Inferior parietal cortex (tissue), 1 donor: ENCODE results near the gene GULP1.
A peak's percentile ranks its signal among the peaks of the same experiment; 100 is the strongest.

Source experiments
- DNase-seq: peaks from one replicate; pipeline ENCODE4 v3.0.0-alpha.2; 2016; ENCODE audit errors: extremely low spot score

Gene GULP1

DNA sequence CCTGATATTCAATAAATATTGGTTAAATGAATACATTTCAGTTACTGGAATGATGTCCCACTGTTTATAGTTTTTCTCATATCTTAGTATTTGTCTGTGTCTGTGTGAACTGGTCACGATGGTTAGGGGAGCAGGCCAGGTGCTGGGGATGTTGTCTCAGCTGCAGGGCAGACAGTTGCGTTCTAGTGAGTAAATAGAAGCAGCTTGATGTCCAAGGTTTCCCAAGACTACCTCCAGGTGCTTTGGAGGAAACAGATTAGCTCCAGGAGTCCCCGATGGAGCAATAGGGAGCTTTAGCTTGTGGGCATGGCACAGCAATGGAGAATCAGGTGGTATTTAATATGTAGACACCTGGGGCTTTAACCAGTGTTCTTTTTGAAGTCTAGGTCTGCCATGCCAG lies 75.5 kb downstream of the GULP1 start:
- DNase-seq: no peak

DNA sequence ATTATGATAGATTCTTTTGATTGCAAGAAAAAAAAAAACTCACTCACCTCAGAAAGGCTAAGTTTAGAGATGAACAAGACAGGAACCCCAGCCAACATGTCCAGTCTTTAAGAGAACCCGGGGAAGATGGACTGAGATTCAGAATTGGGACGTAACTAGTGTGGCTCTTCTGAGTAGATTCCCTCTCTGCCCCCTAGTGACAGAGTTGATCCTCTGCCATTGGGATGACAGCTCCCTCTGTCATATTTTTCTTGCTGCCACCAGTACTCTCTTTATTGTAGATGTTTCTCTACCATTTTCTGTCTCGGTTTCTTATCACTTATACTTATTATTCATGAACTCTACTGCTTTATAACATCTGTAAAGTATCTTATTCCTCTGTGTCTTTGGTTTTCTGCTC lies 77.7 kb downstream of the GULP1 start:
- DNase-seq: peak; percentile 73

DNA sequence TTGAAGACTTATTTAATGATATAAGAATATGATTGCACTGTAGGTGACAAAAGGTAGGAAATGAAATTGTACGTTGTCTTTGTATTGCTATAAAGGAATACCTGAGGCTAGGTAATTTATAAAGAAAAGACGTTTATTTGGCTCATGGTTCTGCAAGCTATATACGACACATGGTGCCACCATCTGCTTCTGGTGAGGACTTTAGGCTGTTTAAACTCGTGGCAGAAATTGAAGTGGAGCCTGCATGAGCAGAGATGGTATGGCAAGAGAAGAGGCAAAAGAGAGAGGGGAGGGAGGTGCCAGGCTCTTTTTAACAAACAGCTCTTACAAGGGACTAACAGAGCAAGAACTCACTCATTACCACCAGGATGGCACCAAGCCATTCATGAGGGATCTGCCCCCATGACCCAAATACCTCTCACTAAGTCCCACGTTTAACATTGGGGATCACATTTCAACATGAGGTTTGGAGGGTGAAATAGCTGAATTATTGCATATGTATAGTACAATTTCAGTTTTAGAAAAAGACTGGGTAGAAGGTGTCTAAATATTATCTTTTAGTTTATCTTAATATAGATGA lies 86.8 kb downstream of the GULP1 start:
- DNase-seq: no peak

DNA sequence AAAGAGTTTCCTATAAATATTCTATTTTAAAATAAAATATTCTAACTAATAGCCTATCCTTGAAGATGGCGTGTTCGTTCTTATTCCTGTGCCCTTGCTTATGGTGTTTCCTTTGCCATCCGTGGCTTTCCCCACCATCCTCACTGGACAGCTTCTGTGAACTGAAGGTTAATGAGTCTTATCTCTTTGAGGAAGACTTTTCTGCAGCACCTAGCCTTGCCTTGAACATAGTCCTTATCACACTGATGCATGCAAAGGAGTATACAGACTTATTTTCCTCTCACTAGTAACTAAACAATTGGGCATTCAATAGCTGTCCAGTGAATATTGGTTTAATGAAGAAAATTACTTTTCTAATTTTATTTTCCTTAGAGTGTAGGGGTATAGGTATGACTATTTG lies 88.1 kb downstream of the GULP1 start:
- DNase-seq: no peak

DNA sequence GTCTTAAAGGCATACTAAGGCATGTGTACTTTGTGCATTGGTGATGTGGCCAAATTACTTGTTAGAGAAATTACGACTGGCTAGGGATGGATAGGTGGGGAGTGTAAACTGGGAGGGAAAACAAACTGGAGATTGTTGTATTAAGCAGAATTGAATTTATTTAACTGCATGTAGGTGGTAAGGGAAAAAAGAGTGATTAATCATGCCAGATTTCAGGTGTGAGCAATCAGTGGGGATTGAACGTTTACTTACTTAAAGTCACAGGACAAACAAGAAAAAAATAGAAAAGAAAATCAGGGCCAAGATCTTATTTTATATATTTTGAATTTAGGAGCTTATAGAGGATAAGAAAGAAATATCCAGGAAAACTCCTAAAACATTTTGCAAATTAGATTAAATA lies 88.6 kb downstream of the GULP1 start:
- no peak for DNase-seq

DNA sequence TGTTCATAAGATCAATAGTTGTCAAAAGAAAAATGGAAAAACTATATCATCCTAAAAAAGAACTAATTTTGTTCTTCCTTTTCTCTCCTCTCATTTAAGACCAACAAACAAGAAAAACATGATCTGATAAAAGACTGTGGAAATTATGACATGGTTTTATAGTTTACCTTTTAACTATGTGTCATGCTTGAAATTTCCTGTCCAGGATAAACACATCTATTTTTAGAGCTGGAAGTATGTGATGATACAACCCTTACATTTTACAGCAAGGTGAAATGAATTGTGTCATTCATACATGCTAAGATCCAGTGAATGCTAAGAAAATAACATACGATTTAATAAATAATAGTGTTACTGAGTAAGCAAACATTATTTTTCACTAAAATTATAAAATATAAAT lies 89.9 kb downstream of the GULP1 start:
- no peak for DNase-seq

DNA sequence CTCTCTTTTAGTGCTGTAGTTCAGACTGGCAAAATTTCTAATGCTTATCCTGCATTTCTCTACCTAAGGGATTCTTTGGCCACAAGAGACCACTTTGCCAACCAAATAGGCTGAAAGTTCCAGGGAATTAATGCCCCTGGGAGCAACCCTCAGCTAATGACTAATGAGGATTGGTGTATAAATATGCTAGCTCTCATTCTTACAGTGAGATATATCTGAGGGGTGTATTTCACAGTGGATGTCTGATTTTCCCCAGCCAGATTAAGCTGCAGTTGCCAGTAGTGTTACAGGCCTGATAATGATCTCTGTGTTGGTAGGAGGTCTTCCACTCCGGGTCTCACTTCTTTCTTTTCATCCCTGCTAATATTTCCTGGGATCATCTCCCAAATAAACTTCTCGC lies 90.4 kb downstream of the GULP1 start:
- DNase-seq: no peak

DNA sequence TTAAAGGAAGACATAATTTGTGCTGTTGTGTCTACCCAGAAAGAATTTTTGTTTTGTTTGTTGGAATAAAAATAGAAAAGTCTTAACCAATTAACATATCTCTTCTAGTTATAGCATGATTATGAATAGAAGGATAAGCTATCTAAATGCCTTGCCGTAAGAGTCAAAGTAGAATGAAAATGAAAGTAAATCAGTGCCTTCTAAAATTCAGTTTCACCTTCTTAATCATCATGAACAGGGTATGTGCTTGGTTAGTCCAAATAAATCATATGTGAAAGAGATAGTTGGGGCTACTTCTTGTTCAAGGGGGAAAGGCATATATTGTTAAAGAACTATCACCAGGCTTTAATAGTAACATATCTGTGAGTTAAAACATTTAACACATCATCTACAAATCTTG lies 91.5 kb downstream of the GULP1 start:
- no peak for DNase-seq

DNA sequence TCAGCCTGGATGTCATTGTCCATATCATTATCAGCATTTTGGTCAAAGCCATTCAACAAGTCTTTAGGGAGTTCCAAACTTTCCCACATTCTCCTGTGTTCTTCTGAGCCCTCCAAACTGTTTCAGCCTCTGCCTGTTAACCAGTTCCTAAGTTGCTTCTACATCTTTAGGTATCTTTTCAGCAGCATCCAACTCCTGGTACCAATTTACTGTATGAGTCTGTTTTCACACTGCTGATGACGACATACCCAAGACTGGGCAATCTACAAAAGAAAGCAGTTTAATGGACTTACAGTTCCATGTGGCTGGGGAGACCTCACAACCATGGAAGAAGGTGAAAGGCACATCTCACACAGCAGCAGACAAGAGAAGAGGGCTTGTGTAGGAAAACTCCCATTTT lies 94.2 kb downstream of the GULP1 start:
- no peak for DNase-seq

DNA sequence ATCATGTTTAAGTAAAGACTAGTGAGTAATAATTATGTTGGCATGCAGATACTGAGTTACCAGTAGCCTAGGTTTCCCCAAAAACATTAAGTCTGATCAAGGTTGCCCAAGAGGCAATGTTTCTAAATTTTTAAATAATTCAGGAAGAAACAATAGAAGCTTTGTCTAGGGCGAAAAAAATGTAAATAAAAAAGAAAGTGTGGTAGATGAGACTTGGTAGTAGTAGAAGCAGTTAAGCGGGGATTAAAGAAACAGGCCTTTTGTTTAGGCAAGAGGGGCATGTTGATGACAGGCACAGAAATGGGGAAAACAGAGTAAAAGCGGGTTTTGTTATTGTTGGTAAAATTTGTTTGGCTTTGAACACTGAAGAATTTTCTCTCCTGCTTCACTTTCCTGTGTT lies 97.2 kb downstream of the GULP1 start:
- no peak for DNase-seq

DNA sequence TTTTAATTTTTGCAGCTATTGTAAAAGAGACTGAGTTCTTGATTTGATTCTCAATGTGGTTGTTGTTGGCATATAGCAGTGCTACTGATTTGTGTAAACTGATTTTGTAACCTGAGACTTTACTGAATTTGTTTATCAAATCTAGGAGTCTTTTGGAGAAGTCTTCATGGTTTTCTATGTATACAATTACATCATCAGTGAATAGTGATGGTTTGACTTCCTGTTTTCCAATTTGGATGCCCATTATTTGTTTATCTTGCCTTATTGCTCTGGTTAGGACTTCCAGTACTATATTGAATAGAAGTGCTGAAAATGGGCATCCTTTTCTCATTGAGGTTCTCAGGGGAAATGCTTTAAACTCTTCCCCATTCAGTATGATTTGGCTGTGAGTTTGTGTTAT lies 99.7 kb downstream of the GULP1 start:
- no peak for DNase-seq

DNA sequence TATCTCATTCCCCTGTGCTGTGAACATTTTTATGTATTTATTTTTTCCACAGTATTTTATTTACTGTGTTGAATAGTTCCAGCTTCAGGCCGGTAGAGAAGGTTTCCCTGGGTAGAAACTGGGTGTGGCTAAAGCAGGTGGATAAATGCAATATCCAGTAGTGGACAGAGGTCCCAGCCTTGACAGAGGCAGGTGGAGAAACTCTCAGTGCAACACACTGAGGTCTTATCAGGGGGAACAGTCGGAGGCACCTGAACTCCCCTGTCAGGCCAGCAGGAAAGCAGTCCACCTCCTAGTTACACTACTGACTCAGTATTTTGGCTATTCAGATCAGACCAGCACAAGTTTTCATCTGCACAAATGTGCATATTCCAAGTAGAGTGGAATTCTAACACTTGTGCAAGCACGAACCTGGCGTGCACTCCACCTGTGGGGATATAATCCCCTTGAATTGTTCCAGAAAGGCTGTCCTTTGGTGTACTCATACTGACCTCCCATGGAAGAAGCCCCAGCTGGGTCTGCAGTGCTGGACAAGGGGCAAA lies 103.3 kb downstream of the GULP1 start:
- DNase-seq: no peak

DNA sequence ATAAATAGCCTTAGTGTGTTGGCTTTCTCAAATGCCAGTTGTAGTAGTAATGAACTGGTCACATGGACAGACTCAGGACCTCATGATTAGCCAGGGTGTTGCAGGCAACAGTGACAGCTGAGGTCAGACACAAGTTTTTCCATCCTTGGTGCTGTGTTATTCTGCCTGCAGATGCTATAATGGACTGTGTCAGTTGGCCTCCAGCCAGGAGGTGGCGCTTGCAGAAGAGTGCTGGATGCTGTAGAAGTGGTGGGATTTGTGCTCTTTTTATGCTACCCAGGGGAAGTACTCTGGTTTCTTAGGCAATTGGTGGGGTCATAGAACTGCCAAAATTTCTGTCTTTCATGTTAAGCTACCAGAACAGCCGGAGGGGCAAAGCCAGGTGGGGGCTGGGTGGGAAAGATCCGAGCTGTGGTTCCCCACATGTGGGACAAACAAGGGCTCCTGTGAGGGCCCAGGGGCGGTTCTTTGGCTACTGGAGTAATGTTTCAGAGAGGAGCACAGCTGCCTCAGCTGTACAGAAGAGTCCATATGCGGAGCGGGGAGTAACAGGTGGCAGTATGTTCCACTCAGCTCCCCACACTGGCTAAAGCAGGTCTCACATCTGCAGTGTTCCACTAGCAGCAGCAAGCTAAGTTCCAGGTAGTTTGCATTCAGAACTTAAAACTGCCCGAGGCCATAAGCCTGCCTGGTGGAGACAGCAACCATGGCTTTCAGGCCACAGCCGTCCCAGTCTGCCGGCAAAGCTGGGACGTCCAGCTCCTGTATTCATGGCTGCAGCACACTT lies 104.4 kb downstream of the GULP1 start:
- no peak for DNase-seq

DNA sequence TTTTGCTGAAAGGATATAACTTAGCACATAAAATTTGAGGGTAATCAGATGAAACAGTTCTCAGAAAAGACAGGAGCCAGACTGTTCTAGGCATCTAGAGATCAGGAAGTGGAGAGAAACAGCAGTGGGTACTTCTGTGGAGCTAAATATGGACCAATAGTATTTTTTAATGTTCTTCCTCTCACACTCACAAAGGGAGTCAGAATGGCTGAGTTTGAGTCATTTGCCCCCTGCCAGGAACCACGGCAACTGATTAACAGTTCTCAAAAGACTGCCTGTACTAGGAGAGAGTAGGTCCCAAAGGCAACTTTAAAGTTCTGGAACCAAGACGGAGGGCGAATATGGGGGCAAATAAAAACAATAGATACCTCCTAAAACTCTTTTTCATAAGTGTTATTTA lies 107.5 kb downstream of the GULP1 start:
- DNase-seq: no peak

DNA sequence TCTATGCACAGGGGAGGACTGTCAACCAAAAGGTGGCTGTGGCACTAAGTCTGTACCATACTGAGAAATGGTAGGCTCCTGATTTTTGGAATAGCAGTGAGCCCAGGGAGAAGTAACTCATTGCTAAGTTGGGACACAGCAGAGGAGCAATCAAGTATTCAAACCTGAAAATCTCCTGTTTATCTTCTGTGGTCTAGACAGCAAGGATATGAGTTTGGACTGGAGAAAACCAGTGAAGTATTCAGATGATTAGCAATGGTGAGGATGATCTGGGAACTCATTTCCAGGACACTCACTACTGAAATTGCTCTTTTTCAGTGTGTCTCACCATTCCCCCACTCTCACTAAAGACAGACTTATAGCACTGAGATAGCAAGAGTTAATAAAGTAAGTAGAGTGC lies 112.0 kb downstream of the GULP1 start:
- DNase-seq: no peak

DNA sequence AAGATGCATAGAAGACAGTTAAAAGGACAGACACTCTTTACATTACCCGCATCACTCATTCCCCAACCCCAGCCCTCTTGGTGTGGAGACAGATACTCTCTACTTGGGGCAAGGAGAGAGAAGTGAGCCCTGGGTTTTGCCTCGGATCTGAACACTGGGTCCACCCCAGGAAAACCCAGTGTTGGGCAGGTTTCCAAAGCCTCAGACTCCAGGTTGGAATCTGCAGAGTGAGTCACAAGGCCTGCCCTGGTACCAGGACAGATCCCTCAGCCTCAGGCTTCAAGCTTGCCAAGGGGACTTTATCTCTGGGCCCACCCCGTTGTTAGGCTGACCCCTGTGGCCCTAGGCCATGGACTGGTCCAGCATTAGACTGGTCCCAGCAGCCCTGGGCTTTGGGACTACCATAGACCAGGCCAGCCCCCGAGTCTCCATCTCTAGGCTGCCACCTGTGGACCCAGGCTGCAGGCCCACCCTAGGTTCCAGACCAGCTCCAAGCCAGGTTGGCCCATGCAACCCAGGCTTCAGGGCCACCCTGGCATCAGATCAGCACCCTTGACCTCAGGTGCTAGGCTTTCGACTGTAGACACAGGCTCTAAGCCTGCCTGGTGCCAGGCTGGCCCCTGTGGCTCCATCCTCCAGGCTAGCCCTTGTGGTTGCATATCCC lies 112.8 kb downstream of the GULP1 start:
- DNase-seq: no peak

DNA sequence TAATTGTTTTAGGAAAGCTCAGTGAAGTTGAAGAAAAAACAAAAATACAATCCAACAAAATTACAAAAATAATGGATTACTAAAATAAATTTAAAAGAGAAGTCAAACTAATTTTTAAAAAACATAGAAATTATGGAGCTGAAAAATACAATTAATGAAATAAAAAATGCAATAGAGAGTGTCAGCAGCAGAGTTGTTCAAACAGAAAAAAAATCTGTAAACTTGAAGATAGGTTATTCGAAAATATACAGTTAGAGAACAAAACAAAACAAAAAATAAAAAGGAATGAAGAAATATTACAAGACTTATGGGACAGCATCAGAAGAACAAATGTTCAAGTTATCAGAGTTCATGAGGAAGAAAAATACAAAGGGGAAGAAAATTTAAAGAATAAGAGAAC lies 114.7 kb downstream of the GULP1 start:
- DNase-seq: no peak

DNA sequence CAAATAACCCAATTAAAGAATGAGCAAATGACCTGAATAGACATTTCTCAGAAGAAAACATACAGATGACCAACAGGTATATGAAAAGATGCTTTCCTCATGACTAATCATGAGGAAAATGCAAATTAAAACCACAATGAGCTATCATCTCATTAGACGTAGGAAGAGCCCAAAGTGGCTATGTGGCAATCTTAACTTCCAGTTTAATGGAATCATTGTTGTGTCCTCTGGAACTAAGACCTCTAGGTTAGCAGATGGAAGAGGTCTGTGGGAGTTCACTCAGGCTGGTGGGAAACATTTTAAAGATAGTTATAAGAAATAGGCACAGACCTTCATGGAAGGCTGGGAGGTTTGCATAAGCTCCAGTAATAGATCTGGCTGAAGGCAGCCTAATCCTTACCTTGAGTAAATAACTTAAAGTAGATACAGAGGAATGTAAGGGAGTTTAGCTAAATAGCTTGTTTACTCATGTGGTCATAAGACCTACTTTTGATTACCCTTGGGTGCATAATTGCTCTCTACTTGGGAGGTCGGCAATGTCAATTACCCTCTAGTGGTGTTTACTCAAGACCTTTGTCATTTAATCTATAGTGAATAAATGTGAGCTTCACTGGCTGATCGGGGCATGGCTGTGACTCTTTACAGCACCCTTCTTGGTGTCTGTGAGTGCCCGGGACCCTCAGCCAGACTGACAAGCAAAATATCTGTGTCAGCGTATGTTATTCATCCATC lies 119.0 kb downstream of the GULP1 start:
- no peak for DNase-seq

DNA sequence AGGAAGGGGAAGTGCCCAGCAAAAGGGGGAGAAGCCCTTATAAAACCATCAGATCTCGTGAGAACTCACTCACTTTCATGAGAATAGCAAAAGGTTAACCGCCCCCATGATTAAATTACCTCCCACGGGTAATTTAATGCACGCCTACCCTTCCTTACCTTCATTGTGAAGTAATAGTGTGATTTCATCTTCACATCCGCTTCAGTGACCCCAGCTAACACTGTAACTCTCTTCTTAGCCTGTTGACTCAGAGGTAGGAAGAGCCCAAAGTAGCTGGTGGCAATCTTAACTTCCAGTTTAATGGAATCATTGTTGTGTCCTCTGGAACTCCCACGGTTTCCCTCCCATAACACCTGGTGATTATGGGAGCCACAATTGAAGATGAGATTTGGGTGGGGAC lies 120.5 kb downstream of the GULP1 start:
- DNase-seq: no peak

DNA sequence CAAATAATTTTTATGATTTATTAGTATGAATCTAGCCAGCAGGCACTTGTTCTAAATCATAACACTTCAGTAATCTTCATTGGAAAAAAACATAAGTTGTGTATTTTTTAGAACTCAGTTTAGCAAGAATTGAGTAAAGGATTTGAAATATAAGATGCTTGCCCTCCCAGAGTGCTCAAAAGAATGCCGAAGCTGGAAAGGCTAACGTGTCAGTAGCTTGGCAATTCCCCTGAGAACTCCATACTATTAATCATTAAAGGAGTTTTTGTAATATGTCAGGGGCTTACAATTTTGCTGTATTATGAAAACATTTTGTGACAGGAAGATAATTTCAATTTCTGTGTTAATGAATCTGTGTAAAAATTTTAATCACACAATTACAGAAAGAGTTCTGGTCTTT lies 122.7 kb downstream of the GULP1 start:
- DNase-seq: no peak

DNA sequence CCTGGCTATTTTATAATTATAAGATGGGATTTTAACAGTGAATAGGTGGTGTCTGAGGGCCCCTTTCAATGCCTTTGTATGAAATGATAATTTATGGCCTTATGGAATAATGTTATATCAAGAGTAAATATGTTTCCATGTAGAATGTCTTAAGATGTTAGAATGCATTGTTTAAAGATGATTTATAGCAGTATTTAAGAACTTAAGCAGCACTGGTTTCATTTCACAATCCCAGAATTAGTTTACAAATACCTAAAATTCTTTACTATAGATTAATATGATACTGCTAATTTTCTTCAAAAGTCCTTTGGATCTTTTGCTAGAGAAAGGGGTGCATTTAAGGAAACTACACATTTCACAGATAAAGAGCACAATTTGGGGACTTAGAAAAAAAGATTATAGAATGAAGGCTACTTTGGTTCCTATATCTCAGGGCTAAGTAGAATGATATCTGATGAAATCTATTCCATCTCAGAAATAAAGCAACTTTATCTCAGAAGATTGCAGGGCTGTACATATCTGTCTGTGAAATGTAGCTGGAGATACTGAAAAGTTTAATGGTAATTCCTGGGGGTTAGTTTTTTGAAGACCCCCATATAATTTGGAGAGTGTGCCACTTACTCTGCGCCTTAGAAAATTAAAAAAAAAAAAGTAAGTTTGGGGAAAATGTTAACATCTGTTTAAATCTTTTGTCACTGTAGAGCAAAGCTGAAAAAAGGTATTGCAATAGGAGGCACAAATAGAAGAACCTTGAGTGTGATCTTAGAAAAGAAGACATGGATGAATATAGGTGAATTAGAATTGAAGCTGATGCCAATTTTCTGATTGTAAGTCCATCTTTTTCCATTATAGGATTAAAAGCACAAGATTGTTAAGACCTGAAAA lies 123.4 kb downstream of the GULP1 start:
- no peak for DNase-seq

DNA sequence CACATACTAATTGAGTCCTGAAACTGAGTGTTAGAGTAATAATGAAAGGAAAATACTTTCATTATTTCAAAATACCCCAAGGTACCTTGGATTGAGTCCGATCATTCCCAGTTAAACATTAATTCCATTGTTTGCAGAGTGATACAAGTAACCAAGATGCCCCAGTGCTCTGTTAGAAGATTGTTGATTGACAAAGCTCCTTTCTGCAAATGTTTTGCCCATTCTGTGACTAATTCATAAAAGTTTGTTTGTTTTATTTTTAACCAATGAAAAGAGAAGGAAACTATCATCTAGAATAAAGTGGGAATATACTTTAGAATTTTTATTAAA lies 124.0 kb downstream of the GULP1 start:
- DNase-seq: no peak
